HFFc6 (cell line): Measurements from ENCODE around the gene METTL13. TPM values are rescaled to one million over a fixed set of nuclear protein-coding genes. Genes with fewer than 3 reads are reported as not detected.

Experiments used
- DNase-seq: peaks from one replicate; pipeline ENCODE4 v3.0.0-alpha.2; 2018
- H3K27ac Mint-ChIP-seq: 2 replicates; pipeline ENCODE4 v1.8.0; 2020; ENCODE audit warnings: mild to moderate bottlenecking, mixed read lengths
- H3K27me3 Mint-ChIP-seq: 2 replicates; pipeline ENCODE4 v1.8.0; 2021; ENCODE audit warnings: mild to moderate bottlenecking, moderate library complexity, mixed read lengths; ENCODE audit not compliant: insufficient read depth
- H3K36me3 Mint-ChIP-seq: 2 replicates; pipeline ENCODE4 v1.8.0; 2021; ENCODE audit warnings: low read depth, mixed read lengths
- H3K4me1 Mint-ChIP-seq: 2 replicates; pipeline ENCODE4 v1.8.0; 2020; ENCODE audit warnings: low read depth, mixed read lengths
- H3K4me3 Mint-ChIP-seq: 2 replicates; pipeline ENCODE4 v1.8.0; 2020; ENCODE audit warnings: mild to moderate bottlenecking, moderate library complexity, mixed read lengths
- H3K9me3 Mint-ChIP-seq: 2 replicates; pipeline ENCODE4 v1.8.0; 2020; ENCODE audit warnings: mild to moderate bottlenecking, mixed read lengths
- CTCF ChIP-seq: fragments of 200-600 bp; sonication (generic); IDR thresholded peaks from 2 replicates; pipeline ENCODE4 v1.5.0; 2021; ENCODE audit warnings: antibody characterized with exemption, mild to moderate bottlenecking
- total RNA-seq, 6 experiments: library from RNA; stranded (reverse); fragmentation: NEBNext Ultra II Directional; extraction: Animal tissue kit (Norgen Biotek cat#: 25700); gene quantifications; 2 replicates in 1 of 6; 3 replicates in 5 of 6; pipeline ENCODE4 v1.2.3, GENCODE V29; 2021

Gene METTL13
- total RNA-seq, 6 experiments from 2014 or later = 23.4 to 31.5 (median 25.4) TPM

DNA sequence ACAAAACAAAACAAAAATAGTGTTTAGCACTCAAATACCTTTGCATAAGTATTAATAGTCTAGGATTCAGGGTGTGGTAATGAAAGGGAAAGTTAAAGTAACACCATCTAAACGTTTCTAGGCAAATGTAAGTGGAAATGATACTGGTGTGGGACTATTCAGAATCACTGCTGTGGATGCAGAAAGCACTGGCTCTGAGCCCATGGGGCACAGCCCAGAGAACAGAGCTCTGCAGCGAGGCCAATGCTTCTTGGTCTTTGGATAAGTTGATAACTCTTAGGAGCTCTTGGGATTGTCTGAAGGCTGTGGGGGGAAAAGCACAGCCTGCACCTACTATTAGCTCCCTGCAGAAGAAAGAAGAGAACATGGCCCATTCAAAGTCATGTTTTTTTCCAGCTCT is 38.5 kb downstream of the METTL13 start:
- Mint-ChIP-seq H3K36me3 (no peaks in the 10 kb centered on the region), H3K4me3 (no peak overlapping the region), H3K27ac (no peak overlapping the region), H3K4me1 (peaks cover 16% of the 10 kb centered on the region), H3K27me3 (no peaks in the 10 kb centered on the region), H3K9me3 (no peaks in the 10 kb centered on the region)
- no peak for DNase-seq
- TF ChIP-seq CTCF = no peak

DNA sequence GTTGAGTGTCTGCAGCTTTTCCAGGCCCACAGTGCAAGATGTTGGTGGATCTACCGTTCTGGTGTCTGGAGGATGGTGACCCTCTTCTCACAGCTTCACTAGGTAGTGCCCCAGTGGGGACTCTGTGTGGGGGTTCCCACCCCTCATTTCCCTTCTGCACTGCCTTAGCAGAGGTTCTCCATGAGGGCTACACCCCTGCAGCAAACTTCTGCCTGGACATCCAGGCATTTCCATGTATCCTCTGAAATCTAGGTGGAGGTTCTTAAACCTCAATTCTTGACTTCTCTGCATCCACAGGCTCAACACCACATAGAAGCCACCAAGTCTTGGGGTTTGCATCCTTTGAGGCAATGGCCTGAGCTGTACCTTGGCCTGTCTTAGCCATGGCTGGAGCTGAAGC is 45.5 kb downstream of the METTL13 start:
- H3K27ac Mint-ChIP-seq = no peak overlapping the region
- H3K27me3 Mint-ChIP-seq = peaks cover 11% of the 10 kb centered on the region; the same call in 1 of the 2 replicates
- no peak overlapping the region for H3K4me3 Mint-ChIP-seq
- no peak for TF ChIP-seq CTCF
- H3K4me1 Mint-ChIP-seq = no peaks in the 10 kb centered on the region
- no peak for DNase-seq
- peaks cover 6% of the 10 kb centered on the region; the same call in 1 of the 2 replicates for H3K36me3 Mint-ChIP-seq
- H3K9me3 Mint-ChIP-seq = peaks cover 12% of the 10 kb centered on the region

GRCh38 chr1:171828794-171829193 is 47.3 kb downstream of the METTL13 start:
- H3K36me3 Mint-ChIP-seq = peaks cover 6% of the 10 kb centered on the region; the same call in 1 of the 2 replicates
- DNase-seq = no peak
- no peak overlapping the region for H3K4me3 Mint-ChIP-seq
- no peak overlapping the region for H3K27ac Mint-ChIP-seq
- H3K27me3 Mint-ChIP-seq = peaks cover 11% of the 10 kb centered on the region; the same call in 1 of the 2 replicates
- no peaks in the 10 kb centered on the region for H3K4me1 Mint-ChIP-seq
- H3K9me3 Mint-ChIP-seq = peaks cover 12% of the 10 kb centered on the region
- no peak for TF ChIP-seq CTCF

DNA sequence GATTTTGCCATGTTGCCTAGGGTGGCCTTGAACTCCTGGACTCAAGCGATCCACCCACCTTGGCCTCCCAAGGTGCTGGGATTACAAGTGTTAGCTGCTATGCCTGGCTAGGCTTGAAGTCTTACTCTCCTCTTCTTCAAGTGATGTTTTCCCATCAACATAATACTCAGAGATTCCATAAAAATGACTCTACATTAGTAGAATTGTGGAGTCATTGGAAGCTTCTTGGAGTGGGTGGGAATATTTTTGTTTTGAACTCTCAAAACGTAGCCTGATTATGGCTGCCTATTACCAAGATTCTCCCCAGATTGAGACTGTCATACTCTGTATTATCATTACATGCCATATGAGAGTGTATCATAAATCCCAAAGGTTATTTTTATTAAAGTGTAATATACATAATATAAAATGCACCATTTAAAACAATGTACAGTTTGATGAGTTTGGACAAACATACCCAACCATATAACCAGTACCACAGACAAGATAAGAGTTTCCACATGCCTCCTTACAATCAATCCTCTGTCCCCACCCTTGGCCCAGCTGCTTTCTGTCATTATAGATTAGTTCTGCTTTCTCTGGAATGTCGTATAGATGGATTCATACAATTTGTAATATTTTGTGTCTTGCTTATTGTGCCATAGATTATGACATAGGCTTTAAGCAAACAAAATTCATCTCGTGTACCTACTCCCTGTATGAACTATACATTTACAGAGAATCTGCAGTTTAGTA is 51.8 kb downstream of the METTL13 start:
- DNase-seq = no peak
- Mint-ChIP-seq H3K36me3 (no peaks in the 10 kb centered on the region), H3K4me1 (no peaks in the 10 kb centered on the region), H3K9me3 (no peaks in the 10 kb centered on the region), H3K4me3 (no peak overlapping the region), H3K27ac (no peak overlapping the region), H3K27me3 (peaks cover 5% of the 10 kb centered on the region; the same call in 1 of the 2 replicates)
- TF ChIP-seq CTCF = no peak

GRCh38 chr1:171834821-171835220 is 53.4 kb downstream of the METTL13 start:
- no peaks in the 10 kb centered on the region for H3K4me1 Mint-ChIP-seq
- DNase-seq = no peak
- no peak overlapping the region for H3K27ac Mint-ChIP-seq
- TF ChIP-seq CTCF = no peak
- H3K9me3 Mint-ChIP-seq = no peaks in the 10 kb centered on the region
- H3K27me3 Mint-ChIP-seq = peaks cover 5% of the 10 kb centered on the region; the same call in 1 of the 2 replicates
- H3K36me3 Mint-ChIP-seq = no peaks in the 10 kb centered on the region
- no peak overlapping the region for H3K4me3 Mint-ChIP-seq
